ENCODE measurements around the gene TAF5.
"Not testable (repeated sequence)": the region's sequence is repeated elsewhere in the genome, so short reads cannot be mapped to it uniquely, and the experiment has no call there.

TAF5 gene

GRCh38 chr10:103415581-103415980 is 47.8 kb downstream of the TAF5 start:
- no peak for DNase-seq

- peak; percentile 21 for DNase-seq
Measured at GRCh38 chr10:103416436-103417147, 48.8 kb downstream of the TAF5 start.

- DNase-seq: not testable (repeated sequence)
Measured at GRCh38 chr10:103417148-103417469, 49.3 kb downstream of the TAF5 start.

GRCh38 chr10:103417601-103418000 is 49.8 kb downstream of the TAF5 start:
- DNase-seq: no peak

- DNase-seq: no peak
Measured at GRCh38 chr10:103419101-103419500, 51.3 kb downstream of the TAF5 start.

- no peak for DNase-seq
Measured at GRCh38 chr10:103423748-103424147, 56.0 kb downstream of the TAF5 start.

GRCh38 chr10:103427866-103428265 is 60.1 kb downstream of the TAF5 start:
- DNase-seq: no peak

GRCh38 chr10:103428989-103429643 is 61.3 kb downstream of the TAF5 start:
- no peak for DNase-seq

GRCh38 chr10:103429647-103430046 is 61.9 kb downstream of the TAF5 start:
- DNase-seq: no peak

- no peak for DNase-seq
Measured at GRCh38 chr10:103431902-103432301, 64.1 kb downstream of the TAF5 start.

GRCh38 chr10:103433858-103434257 is 66.1 kb downstream of the TAF5 start:
- DNase-seq: no peak

Measured in NCI-H345 (cell line).